Endodermal cell (in vitro differentiated cells): ENCODE measurements around the gene CCDC142. TPM values are rescaled to one million over a fixed set of nuclear protein-coding genes. Genes with fewer than 3 reads are reported as not detected.

Source experiments
- DNase-seq: peaks from one replicate; pipeline ENCODE4 v3.0.0-alpha.2; 2017
- H3K27ac ChIP-seq: 2 replicates; pipeline ENCODE4 v1.5.1; 2013; ENCODE audit warnings: mild to moderate bottlenecking, low read depth, low read length, moderate library complexity
- H3K27me3 ChIP-seq: 2 replicates; pipeline ENCODE4 v1.6.1; 2013; ENCODE audit warnings: mild to moderate bottlenecking, low read length, moderate library complexity; ENCODE audit not compliant: insufficient read depth, control insufficient read depth, poor library complexity, severe bottlenecking
- H3K36me3 ChIP-seq: 2 replicates; pipeline ENCODE4 v1.7.0; 2013; ENCODE audit warnings: mild to moderate bottlenecking, low read length, moderate library complexity; ENCODE audit not compliant: control insufficient read depth, insufficient read depth
- H3K4me1 ChIP-seq: one replicate; pipeline ENCODE4 v1.7.0; 2013; ENCODE audit warnings: low read length; ENCODE audit not compliant: control insufficient read depth, insufficient read depth
- H3K4me3 ChIP-seq: 2 replicates; pipeline ENCODE4 v1.5.1; 2013; ENCODE audit warnings: mild to moderate bottlenecking, low read length, moderate library complexity
- H3K9ac ChIP-seq: 2 replicates; pipeline ENCODE4 v1.6.1; 2013; ENCODE audit warnings: mild to moderate bottlenecking, low read length, moderate library complexity; ENCODE audit not compliant: poor library complexity, severe bottlenecking; ENCODE audit errors: extremely low read depth
- H3K9me3 ChIP-seq: 2 replicates; pipeline ENCODE4 v1.6.1; 2013; ENCODE audit warnings: mild to moderate bottlenecking, low read length, moderate library complexity; ENCODE audit not compliant: control insufficient read depth
- H3K27ac Mint-ChIP-seq: 2 replicates; pipeline ENCODE4 v1.8.0; 2020; ENCODE audit warnings: mixed read lengths
- H3K27me3 Mint-ChIP-seq: 2 replicates; pipeline ENCODE4 v1.8.0; 2021; ENCODE audit warnings: mild to moderate bottlenecking, mixed read lengths; ENCODE audit not compliant: insufficient read depth
- H3K36me3 Mint-ChIP-seq: 2 replicates; pipeline ENCODE4 v1.8.0; 2020; ENCODE audit warnings: low read depth, mixed read lengths
- H3K4me1 Mint-ChIP-seq: 2 replicates; pipeline ENCODE4 v1.8.0; 2020; ENCODE audit warnings: mixed read lengths
- H3K4me3 Mint-ChIP-seq: 2 replicates; pipeline ENCODE4 v1.8.0; 2020; ENCODE audit warnings: mild to moderate bottlenecking, moderate library complexity, mixed read lengths
- H3K9me3 Mint-ChIP-seq: 2 replicates; pipeline ENCODE4 v1.8.0; 2020; ENCODE audit warnings: mild to moderate bottlenecking, mixed read lengths
- CTCF ChIP-seq: fragments of 200-600 bp; sonication (generic); conservative IDR thresholded peaks from 2 replicates; pipeline ENCODE4 v1.5.0; 2021; ENCODE audit warnings: antibody characterized with exemption, mild to moderate bottlenecking
- WGBS, 2 experiments: methylation state at CpG; one replicate each; pipeline versions ENCODE4 v1.1.5 to v1.1.7; 2013; ENCODE audit warnings: missing lambda C conversion rate in 2 of 2, mixed read lengths in 1 of 2; ENCODE audit not compliant: insufficient coverage in 1 of 2, insufficient read length in 1 of 2; 5-methylcytosine and 5-hydroxymethylcytosine counted together
- total RNA-seq, 2 donors: library from RNA; stranded (reverse); fragmentation: NEBNext Ultra II Directional in 1 of 2; extraction: Animal tissue kit (Norgen Biotek cat#: 25700) in 1 of 2; gene quantifications; 2 replicates in 1 of 2; 3 replicates in 1 of 2; pipeline ENCODE4 v1.2.1, GENCODE V29; 2021

Gene CCDC142
- total RNA-seq, 2 donors from 2014 or later, result 19.0 to 24.7 TPM

- H3K36me3 ChIP-seq, result peaks cover 22% of the 10 kb centered on the region
- WGBS, 2 experiments, result 2% methylated on average over 36 to 80 of the region's 80 CpGs
- no peaks in the 10 kb centered on the region for H3K9me3 ChIP-seq
- no peaks in the 10 kb centered on the region for H3K27me3 ChIP-seq
- H3K27ac ChIP-seq, result peak overlapping the region; percentile 4
- Mint-ChIP-seq H3K9me3 (no peaks in the 10 kb centered on the region), H3K4me3 (peak overlapping the region; percentile 86), H3K4me1 (peaks cover 8% of the 10 kb centered on the region), H3K27ac (peak overlapping the region; percentile 98), H3K36me3 (peaks cover 34% of the 10 kb centered on the region), H3K27me3 (no peaks in the 10 kb centered on the region)
- peak overlapping the region; percentile 96 for H3K4me3 ChIP-seq
- TF ChIP-seq CTCF, result no peak
- H3K9ac ChIP-seq, result peak overlapping the region; percentile 78
- DNase-seq, result peak; percentile 61
- H3K4me1 ChIP-seq, result peaks cover 3% of the 10 kb centered on the region
Measured at GRCh38 chr2:74481961-74482800, 617 bp downstream of the CCDC142 start.

- H3K36me3 Mint-ChIP-seq, result peaks cover 30% of the 10 kb centered on the region
- Histone ChIP-seq H3K9ac (no peak overlapping the region), H3K9me3 (no peaks in the 10 kb centered on the region), H3K36me3 (peaks cover 20% of the 10 kb centered on the region), H3K4me1 (peaks cover 3% of the 10 kb centered on the region), H3K27me3 (no peaks in the 10 kb centered on the region), H3K4me3 (peak overlapping the region; percentile 96), H3K27ac (no peak overlapping the region)
- peaks cover 8% of the 10 kb centered on the region for H3K4me1 Mint-ChIP-seq
- WGBS, 2 experiments, result 80 to 81% methylated on average over 1 to 3 of the region's 3 CpGs
- H3K27me3 Mint-ChIP-seq, result no peaks in the 10 kb centered on the region
- no peak for TF ChIP-seq CTCF
- DNase-seq, result no peak
- no peaks in the 10 kb centered on the region for H3K9me3 Mint-ChIP-seq
- no peak overlapping the region for H3K27ac Mint-ChIP-seq
- peak overlapping the region; percentile 86 for H3K4me3 Mint-ChIP-seq
Measured at GRCh38 chr2:74481431-74481830, 1.4 kb downstream of the CCDC142 start.

GRCh38 chr2:74474899-74475298 is 7.9 kb downstream of the CCDC142 start:
- WGBS, 2 experiments, result 93 to 100% methylated on average over 4 to 5 of the region's 5 CpGs
- Histone ChIP-seq H3K27ac (no peak overlapping the region), H3K9ac (no peak overlapping the region), H3K36me3 (peaks cover 30% of the 10 kb centered on the region), H3K27me3 (no peaks in the 10 kb centered on the region), H3K4me3 (no peak overlapping the region), H3K4me1 (no peaks in the 10 kb centered on the region), H3K9me3 (no peaks in the 10 kb centered on the region)
- Mint-ChIP-seq H3K9me3 (no peaks in the 10 kb centered on the region), H3K27ac (no peak overlapping the region), H3K4me1 (no peaks in the 10 kb centered on the region), H3K36me3 (peaks cover 28% of the 10 kb centered on the region), H3K4me3 (no peak overlapping the region), H3K27me3 (no peaks in the 10 kb centered on the region)
- peak; percentile 60 for TF ChIP-seq CTCF
- peak; percentile 83 for DNase-seq
